ENCODE results near the gene TREM1. TPM values are rescaled to one million over a fixed set of nuclear protein-coding genes. Genes with fewer than 3 reads are reported as not detected.

The TREM1 gene
- total and polyA plus RNA-seq, 4 donors: 0.09 to 1.3 (median 0.38) TPM

- TF ChIP-seq HNF4A (conservative IDR thresholded peaks at IDR 0.05): no peak
- TF ChIP-seq JUND (IDR thresholded peaks at IDR 0.05): no peak
- no peak for TF ChIP-seq GABPA (IDR thresholded peaks at IDR 0.05 in 1 of 2, conservative IDR thresholded peaks at IDR 0.05 in 1 of 2)
- TF ChIP-seq CTCF (IDR thresholded peaks at IDR 0.05; ENCODE audit: low read depth, low read length, missing input control): no peak
- TF ChIP-seq YY1 (IDR thresholded peaks at IDR 0.05): no peak
Measured at GRCh38 chr6:41269716-41270115, 16.8 kb downstream of the TREM1 start (continued).

- WGBS: 79% methylated on average over 2 of the region's 2 CpGs
- TF ChIP-seq HNF4A (conservative IDR thresholded peaks at IDR 0.05): no peak
- no peak for TF ChIP-seq HNF4G (IDR thresholded peaks at IDR 0.05)
- no peak for TF ChIP-seq REST (IDR thresholded peaks at IDR 0.05)
- TF ChIP-seq FOXA2 (IDR thresholded peaks at IDR 0.05): no peak
- no peak for TF ChIP-seq ZBTB33 (IDR thresholded peaks at IDR 0.05)
- no peak for TF ChIP-seq EGR1 (IDR thresholded peaks at IDR 0.05; ENCODE audit: low read depth in 2 of 2)
- no peak for TF ChIP-seq RXRA (IDR thresholded peaks at IDR 0.05)
- TF ChIP-seq FOXA1 (IDR thresholded peaks at IDR 0.05): no peak
- no peak for TF ChIP-seq TAF1 (conservative IDR thresholded peaks at IDR 0.05)
- TF ChIP-seq CTCF (IDR thresholded peaks at IDR 0.05; ENCODE audit: low read depth, low read length, missing input control): no peak
- no peak for TF ChIP-seq NR2F2 (IDR thresholded peaks at IDR 0.05)
- no peak for TF ChIP-seq JUND (IDR thresholded peaks at IDR 0.05)
- TF ChIP-seq YY1 (IDR thresholded peaks at IDR 0.05): no peak
- no peak for TF ChIP-seq SP1 (IDR thresholded peaks at IDR 0.05)
- no peak for TF ChIP-seq RAD21 (IDR thresholded peaks at IDR 0.05)
- no peak for DNase-seq (ENCODE audit: low spot score)
- H3K27me3 ChIP-seq (ENCODE audit: control insufficient read depth in 4 of 4, insufficient read depth in 4 of 4, low read length in 3 of 4): no peaks in the 10 kb centered on the region
- no peaks in the 10 kb centered on the region for H3K9me3 ChIP-seq (ENCODE audit: control insufficient read depth in 4 of 4, low read length in 3 of 4)
- H3K9ac ChIP-seq (ENCODE audit: low read depth in 1 of 2, low read length in 2 of 2): no peak overlapping the region
- H3K4me3 ChIP-seq (ENCODE audit: low read depth in 1 of 3, low read length in 3 of 3): no peak overlapping the region
- H3K36me3 ChIP-seq (ENCODE audit: control insufficient read depth in 4 of 4, insufficient read depth in 3 of 4, low read depth in 1 of 4, low read length in 3 of 4): no peaks in the 10 kb centered on the region
- H3K4me1 ChIP-seq (ENCODE audit: control insufficient read depth in 4 of 4, insufficient read depth in 4 of 4, low read length in 3 of 4): no peaks in the 10 kb centered on the region
- no peak overlapping the region for H3K27ac ChIP-seq (ENCODE audit: low read depth in 1 of 2, low read length in 2 of 2)
Measured at GRCh38 chr6:41269166-41269565, 17.3 kb downstream of the TREM1 start.

Data from liver (tissue), 9 donors.